Endothelial cell of hepatic sinusoid (primary cell): ENCODE data around the gene CDYL.

ENCODE experiments used
- in situ Hi-C: cut with HindIII; loops from 2 replicates; pipeline ENCODE4 v1.10.0; 2017; ENCODE audit warnings: low sequenced_read_pairs

Gene CDYL

DNA sequence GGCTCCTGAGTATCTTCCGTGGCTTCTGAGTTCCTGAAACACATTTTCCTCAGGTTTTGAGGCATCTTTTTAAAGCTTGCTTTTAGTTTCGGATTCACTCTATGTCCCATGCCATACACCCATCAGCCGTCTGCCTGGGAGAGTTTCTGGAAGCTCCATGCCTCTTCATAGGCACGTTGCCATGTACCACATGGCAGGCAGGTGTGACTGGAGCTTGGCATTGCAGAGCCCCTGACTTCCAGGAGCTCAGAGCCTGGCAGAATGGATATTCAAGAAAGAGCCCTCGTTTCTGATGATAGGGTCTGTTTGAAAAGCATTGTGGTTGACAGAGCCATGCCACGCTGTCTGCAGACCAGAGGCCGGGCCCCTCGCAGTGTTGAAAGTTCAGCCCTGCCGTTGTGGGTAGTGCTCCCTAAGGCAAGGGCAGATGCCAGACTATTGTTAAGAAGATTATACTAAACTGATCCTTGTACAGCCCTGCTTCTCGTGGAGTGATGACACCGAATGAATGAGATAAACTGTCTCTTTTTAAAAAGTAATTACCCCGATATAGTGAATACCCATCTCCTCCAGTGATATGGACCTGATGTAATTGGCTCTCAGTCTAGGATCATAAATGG is 127.7 kb downstream of the CDYL start:
- in situ Hi-C loops = no loop called here

- in situ Hi-C loops = no loop called here
Observed at GRCh38 chr6:4904461-4905025, 128.3 kb downstream of the CDYL start.

GRCh38 chr6:4905826-4906225 is 129.6 kb downstream of the CDYL start:
- in situ Hi-C loops = no loop called here

GRCh38 chr6:4906293-4907276 is 130.4 kb downstream of the CDYL start:
- in situ Hi-C loops = no loop called here

DNA sequence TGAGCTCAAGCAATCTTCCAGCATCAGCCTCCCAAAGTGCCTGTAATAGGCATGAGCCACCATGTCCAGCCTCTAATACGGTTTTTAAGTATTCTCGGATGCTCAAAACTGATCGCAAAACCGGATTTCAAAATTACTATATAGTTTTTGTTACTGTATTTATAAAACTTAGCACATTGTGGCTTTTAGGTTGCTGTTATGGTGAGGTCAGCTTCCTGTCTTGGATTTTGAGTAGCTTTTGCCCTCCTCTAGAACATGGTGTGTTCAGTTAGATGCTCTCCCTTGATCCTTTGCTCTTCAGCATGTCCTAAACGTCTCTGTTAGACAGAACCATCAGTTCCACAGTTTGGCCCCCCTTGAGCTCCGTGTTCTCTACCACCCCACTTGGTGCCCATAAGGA is 131.4 kb downstream of the CDYL start:
- in situ Hi-C loops = no loop called here

GRCh38 chr6:4908062-4908461 is 131.9 kb downstream of the CDYL start:
- in situ Hi-C loops = no loop called here

GRCh38 chr6:4909063-4909706 is 133.0 kb downstream of the CDYL start:
- in situ Hi-C loops = no loop called here

DNA sequence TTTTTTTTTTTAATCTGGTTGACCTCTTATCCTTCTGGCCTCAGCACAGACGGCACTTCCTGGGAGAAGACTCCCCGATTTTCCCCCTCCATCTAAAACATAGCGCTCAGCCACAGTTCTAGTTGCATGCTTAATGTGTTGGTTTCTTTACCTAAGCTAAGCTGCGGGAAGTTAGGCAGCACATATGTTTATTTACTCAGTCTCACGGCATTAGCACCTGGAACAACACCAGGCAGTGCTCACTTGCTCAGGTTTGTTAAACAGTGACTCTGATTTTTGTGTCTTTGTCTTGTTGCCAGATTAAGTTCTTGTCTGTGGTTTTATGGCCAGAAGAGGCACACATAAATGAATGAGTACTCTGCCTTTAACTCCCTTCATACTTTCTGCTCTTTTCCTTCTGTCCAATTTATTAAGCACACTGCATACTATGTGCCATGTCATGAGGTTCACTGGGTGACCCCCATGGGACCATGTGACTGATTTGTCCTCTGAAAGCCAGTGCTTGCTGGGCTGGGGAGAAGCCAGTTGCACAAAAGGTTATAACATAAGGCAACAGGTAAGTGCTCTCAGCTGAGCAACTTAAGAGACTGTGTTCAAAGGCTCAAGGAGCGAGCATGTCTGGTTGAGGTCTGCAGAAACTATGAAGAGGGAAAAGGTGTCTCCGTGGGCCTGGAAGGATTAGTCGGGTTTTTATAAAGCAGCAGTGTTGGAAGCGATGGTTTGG is 134.0 kb downstream of the CDYL start:
- in situ Hi-C loops = no loop called here

- in situ Hi-C loops = no loop called here
Observed at GRCh38 chr6:4912559-4912958, 136.4 kb downstream of the CDYL start.

DNA sequence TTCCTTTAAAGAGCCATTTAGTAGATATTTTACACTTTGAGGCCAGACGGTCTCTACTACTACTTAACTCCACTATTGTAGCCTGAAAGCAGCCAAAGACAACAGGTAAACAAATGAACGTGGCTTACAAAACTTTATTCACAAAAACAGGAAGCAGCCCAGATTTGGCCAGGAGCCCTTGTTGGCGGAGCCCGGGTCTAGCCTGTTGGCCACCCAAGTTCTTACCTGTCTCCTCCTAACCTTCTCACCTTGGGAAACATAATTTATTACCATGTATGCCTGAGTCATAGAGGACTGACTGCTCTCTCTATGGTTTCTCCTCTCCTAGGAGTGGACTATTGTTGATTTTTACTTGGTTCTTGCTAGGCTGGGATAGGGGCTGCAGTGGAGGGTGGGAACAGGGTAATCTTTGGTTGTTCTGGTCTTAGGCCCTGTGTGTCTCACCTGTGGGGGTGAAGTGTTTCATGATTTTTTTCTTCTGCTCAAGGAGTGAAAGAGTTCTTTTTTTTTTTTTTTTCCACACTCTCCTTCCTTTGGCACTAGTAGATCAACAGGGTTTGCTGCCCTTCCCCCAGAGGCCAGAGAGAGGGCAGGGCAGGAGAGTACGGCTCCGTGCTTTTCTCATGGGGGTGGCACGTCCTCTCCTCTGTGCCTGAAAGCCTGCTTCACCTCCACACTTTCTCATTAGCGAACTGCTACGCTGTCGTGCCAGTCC is 137.7 kb downstream of the CDYL start:
- in situ Hi-C loops = no loop called here

DNA sequence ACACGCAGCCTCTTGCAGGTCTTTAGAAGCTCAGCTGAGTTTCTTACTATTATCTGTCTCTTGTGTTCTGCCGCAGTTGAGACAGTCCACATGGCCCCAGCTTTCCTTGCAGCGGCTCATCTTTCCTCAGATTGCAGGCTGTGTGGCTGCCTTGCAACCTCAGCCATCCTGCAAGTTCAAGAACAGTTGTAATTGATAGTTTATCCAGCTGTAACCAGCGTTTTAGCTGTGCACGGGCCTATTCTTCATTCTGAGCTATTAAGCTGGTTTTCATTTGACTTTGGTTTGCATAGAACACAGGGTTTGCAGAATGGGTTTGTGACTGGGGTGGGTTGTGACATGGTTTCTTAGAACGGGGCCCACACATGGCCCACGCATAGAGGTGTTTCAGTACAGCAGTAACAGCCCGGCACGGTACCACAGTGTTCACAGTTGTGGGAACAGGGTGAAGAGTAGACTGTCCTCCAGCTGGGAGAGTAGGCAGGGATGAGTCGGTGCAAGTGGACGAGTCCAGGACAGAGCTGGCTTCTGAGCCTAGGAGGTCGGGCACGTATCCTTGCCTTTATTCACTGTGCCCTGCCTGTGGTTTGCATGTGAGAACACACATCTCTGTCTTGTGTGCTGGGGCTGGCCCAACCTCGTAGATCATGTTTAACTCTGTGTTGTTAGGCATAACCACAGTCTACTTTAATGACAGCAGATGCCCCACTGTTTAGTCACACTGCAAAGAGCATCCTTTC is 138.4 kb downstream of the CDYL start:
- in situ Hi-C loops = no loop called here

- in situ Hi-C loops = no loop called here
Observed at GRCh38 chr6:4916954-4917561, 140.9 kb downstream of the CDYL start.

GRCh38 chr6:4920914-4921410 is 144.8 kb downstream of the CDYL start:
- in situ Hi-C loops = no loop called here

DNA sequence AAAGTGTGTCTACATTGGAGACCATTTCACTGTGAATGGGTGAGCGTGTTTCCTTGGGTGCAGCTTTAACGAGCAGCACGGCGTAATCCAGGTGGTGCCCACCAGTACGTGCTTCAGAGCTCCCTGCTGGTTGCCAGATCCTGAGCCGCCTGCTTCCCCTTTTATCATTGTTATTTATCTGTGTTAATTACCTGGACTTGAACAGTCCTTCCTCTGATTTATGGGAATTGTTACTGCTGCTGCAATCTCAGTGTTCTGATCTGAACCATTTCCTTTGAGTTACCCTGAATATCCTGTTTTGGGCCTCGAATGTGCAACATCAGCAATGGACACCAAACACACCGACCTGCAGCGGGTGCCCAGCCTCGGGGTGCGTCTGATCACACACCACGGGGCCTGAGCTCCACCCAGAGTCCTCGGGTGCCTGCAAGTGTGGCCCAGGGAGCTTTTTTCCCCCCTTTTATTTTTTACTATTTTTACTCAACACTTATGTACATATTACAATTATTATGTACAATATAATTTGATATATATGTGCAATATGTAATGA is 146.4 kb downstream of the CDYL start:
- in situ Hi-C loops = no loop called here

- in situ Hi-C loops = no loop called here
Observed at GRCh38 chr6:4923081-4923480, 146.9 kb downstream of the CDYL start.

GRCh38 chr6:4924661-4925271 is 148.6 kb downstream of the CDYL start:
- in situ Hi-C loops = no loop called here

GRCh38 chr6:4925580-4925979 is 149.4 kb downstream of the CDYL start:
- in situ Hi-C loops = no loop called here

GRCh38 chr6:4928426-4928825 is 152.2 kb downstream of the CDYL start:
- in situ Hi-C loops = no loop called here
